Daoy (cell line): ENCODE measurements around the gene CELF4. TPM values are rescaled to one million over a fixed set of nuclear protein-coding genes. Genes with fewer than 3 reads are reported as not detected.

Experiments used
- DNase-seq: peaks from one replicate; pipeline ENCODE4 v3.0.0-alpha.2; 2015; ENCODE audit warnings: low read depth
- total RNA-seq: library from RNA; depleted of rRNA; stranded (reverse); fragments of >200 nt; shearing (Covaris generic); gene quantifications from 2 replicates; pipeline ENCODE4 v1.2.3, GENCODE V29; 2014

The CELF4 gene
- total RNA-seq, 1 experiment from 2014 or later: not detected

GRCh38 chr18:37321582-37322491 lies 243.8 kb downstream of the CELF4 start:
- no peak for DNase-seq

GRCh38 chr18:37320317-37320716 lies 245.3 kb downstream of the CELF4 start:
- no peak for DNase-seq

GRCh38 chr18:37318360-37319355 lies 246.9 kb downstream of the CELF4 start:
- no peak for DNase-seq

GRCh38 chr18:37317486-37317885 lies 248.1 kb downstream of the CELF4 start:
- DNase-seq: no peak

- no peak for DNase-seq
Observed at GRCh38 chr18:37316468-37316867, 249.1 kb downstream of the CELF4 start.

GRCh38 chr18:37315935-37316334 lies 249.7 kb downstream of the CELF4 start:
- no peak for DNase-seq

GRCh38 chr18:37314534-37314933 lies 251.1 kb downstream of the CELF4 start:
- DNase-seq: no peak

- no peak for DNase-seq
Observed at GRCh38 chr18:37313624-37314023, 252.0 kb downstream of the CELF4 start.

- DNase-seq: no peak
Observed at GRCh38 chr18:37309861-37310260, 255.7 kb downstream of the CELF4 start.

GRCh38 chr18:37309059-37309458 lies 256.5 kb downstream of the CELF4 start:
- no peak for DNase-seq

GRCh38 chr18:37307181-37307580 lies 258.4 kb downstream of the CELF4 start:
- no peak for DNase-seq

- no peak for DNase-seq
Observed at GRCh38 chr18:37306432-37306831, 259.2 kb downstream of the CELF4 start.

GRCh38 chr18:37305066-37305465 lies 260.5 kb downstream of the CELF4 start:
- no peak for DNase-seq

- no peak for DNase-seq
Observed at GRCh38 chr18:37304012-37304680, 261.5 kb downstream of the CELF4 start.

- DNase-seq: no peak
Observed at GRCh38 chr18:37303009-37303408, 262.6 kb downstream of the CELF4 start.

GRCh38 chr18:37302519-37302918 lies 263.1 kb downstream of the CELF4 start:
- no peak for DNase-seq

- peak; percentile 91 for DNase-seq
Observed at GRCh38 chr18:37299471-37300304, 265.9 kb downstream of the CELF4 start.

GRCh38 chr18:37298816-37299215 lies 266.8 kb downstream of the CELF4 start:
- no peak for DNase-seq

GRCh38 chr18:37297106-37297505 lies 268.5 kb downstream of the CELF4 start:
- DNase-seq: no peak

- DNase-seq: peak; percentile 46
Observed at GRCh38 chr18:37294951-37295350, 270.6 kb downstream of the CELF4 start.

- DNase-seq: no peak
Observed at GRCh38 chr18:37293359-37293758, 272.2 kb downstream of the CELF4 start.
